Calu3 (cell line): ENCODE measurements around the gene VPS41. TPM values are rescaled to one million over a fixed set of nuclear protein-coding genes. Genes with fewer than 3 reads are reported as not detected.

ENCODE experiments used
- BruUV-seq: library from RNA; stranded (reverse); fragments of 400-500 nt; replicated peaks from 2 replicates; lab custom pipeline; 2021; lab: Mats Ljungman, UMichigan
- CTCF ChIA-PET: fragments of 300-600 bp; sonication (Branson Sonifier 250); formaldehyde crosslinking; loops from one replicate; lab custom pipeline; 2022; ENCODE audit warnings: antibody characterized with exemption; lab: Charles Lee
- DNase-seq: peaks from one replicate; pipeline ENCODE4 v3.0.0; 2022
- H3K27ac Mint-ChIP-seq: one replicate; pipeline ENCODE4 v1.8.0; 2022; ENCODE audit warnings: mixed read lengths; ENCODE audit not compliant: unreplicated experiment
- H3K27me3 Mint-ChIP-seq: one replicate; pipeline ENCODE4 v1.8.0; 2022; ENCODE audit warnings: mixed read lengths; ENCODE audit not compliant: unreplicated experiment
- H3K36me3 Mint-ChIP-seq: one replicate; pipeline ENCODE4 v1.8.0; 2022; ENCODE audit warnings: mild to moderate bottlenecking, moderate library complexity, mixed read lengths; ENCODE audit not compliant: insufficient read depth, unreplicated experiment
- H3K4me1 Mint-ChIP-seq: one replicate; pipeline ENCODE4 v1.8.0; 2022; ENCODE audit warnings: mild to moderate bottlenecking, low read depth, mixed read lengths; ENCODE audit not compliant: unreplicated experiment
- H3K4me3 Mint-ChIP-seq: one replicate; pipeline ENCODE4 v1.8.0; 2022; ENCODE audit warnings: mild to moderate bottlenecking, low read depth, moderate library complexity, mixed read lengths; ENCODE audit not compliant: unreplicated experiment
- H3K9me3 Mint-ChIP-seq: one replicate; pipeline ENCODE4 v1.8.0; 2022; ENCODE audit warnings: low read depth, mixed read lengths; ENCODE audit not compliant: unreplicated experiment
- intact Hi-C: fragments of 100-400 bp; cut with micrococcal nuclease; formaldehyde crosslinking; loops from one replicate; pipeline ENCODE4 v1.10.0; 2022; ENCODE audit not compliant: unreplicated experiment
- total RNA-seq: library from RNA; stranded (reverse); gene quantifications from 2 replicates; pipeline ENCODE4 v1.2.3, GENCODE V29; 2022
- TF ChIP-seq, protein P1 (sequence below): fragments of 200-600 bp; IDR thresholded peaks from one replicate; pipeline ENCODE4 v1.8.0; 2022; ENCODE audit warnings: antibody characterized with exemption; ENCODE audit not compliant: unreplicated experiment

The VPS41 gene
- total RNA-seq, 1 experiment from 2014 or later: 292 TPM

DNA sequence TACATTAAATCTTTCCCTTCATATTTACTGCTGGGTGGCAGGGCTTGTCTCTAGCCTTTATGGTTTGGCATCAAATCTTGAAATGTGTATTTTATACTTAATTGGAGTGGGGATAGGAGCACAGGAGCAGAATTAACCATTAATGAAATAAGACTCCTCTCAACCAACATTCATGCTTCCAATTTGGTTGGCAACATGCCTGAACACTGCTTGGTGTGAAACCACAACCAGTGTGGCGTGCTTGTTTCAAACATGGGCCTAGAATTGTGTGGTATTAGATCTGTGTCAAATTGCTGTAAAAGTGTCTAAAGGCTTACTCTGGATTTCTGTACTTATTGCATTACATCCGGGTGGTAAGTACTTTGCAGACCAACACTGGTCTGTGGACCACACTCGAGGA lies 25.1 kb upstream of the VPS41 start:
- CTCF ChIA-PET: no interaction called here
- Mint-ChIP-seq H3K4me1 (peaks cover 68% of the 10 kb centered on the region), H3K36me3 (peaks cover 11% of the 10 kb centered on the region), H3K9me3 (no peaks in the 10 kb centered on the region), H3K27ac (no peak overlapping the region), H3K4me3 (no peak overlapping the region), H3K27me3 (no peaks in the 10 kb centered on the region)
- TF ChIP-seq, protein P1, sequence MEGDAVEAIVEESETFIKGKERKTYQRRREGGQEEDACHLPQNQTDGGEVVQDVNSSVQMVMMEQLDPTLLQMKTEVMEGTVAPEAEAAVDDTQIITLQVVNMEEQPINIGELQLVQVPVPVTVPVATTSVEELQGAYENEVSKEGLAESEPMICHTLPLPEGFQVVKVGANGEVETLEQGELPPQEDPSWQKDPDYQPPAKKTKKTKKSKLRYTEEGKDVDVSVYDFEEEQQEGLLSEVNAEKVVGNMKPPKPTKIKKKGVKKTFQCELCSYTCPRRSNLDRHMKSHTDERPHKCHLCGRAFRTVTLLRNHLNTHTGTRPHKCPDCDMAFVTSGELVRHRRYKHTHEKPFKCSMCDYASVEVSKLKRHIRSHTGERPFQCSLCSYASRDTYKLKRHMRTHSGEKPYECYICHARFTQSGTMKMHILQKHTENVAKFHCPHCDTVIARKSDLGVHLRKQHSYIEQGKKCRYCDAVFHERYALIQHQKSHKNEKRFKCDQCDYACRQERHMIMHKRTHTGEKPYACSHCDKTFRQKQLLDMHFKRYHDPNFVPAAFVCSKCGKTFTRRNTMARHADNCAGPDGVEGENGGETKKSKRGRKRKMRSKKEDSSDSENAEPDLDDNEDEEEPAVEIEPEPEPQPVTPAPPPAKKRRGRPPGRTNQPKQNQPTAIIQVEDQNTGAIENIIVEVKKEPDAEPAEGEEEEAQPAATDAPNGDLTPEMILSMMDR: no peak
- no TSS peak for BruUV-seq
- intact Hi-C loops: loop anchor here (5.0 kb wide), 1 partner anchor 418 kb away; no protein-coding TSS in a partner anchor
- no peak for DNase-seq

DNA sequence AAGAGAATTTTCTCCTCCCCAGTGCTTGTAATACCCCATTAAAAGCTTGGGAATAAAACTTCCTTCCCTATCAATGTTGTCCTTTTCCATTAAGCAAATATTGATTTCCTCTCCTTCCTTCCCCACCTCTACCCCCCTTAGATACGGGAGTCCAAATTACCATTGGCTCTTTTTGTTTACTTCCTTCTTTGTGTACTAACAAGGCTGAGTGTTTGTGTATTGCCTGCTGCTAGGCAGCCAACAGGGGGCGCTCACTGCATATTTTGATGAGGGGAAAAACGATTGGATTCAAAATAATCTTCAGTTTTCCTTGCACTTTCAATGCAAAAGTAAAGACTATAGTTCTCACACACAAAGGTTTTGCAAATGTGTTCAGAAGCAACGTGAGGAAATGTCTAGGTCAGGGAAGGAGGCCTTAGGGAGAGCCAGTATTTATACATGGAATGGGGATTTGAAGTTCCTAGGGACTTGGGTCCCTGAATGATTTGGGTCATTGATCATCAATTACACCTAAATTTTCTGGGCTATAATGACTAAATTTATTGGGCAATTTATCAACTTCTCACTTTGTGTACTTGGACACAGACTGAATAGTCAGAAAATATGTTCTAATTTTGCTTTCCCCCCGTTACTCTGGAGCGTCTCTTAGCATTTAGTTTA lies 23.6 kb upstream of the VPS41 start:
- Mint-ChIP-seq H3K4me3 (peak overlapping the region; percentile 9), H3K27ac (peak overlapping the region; percentile 41), H3K9me3 (no peaks in the 10 kb centered on the region), H3K36me3 (peaks cover 11% of the 10 kb centered on the region), H3K4me1 (peaks cover 75% of the 10 kb centered on the region), H3K27me3 (no peaks in the 10 kb centered on the region)
- DNase-seq: peak; percentile 91
- intact Hi-C loops: loop anchor here (1.0 to 5.0 kb wide), 4 partner anchors 198 to 588 kb away; no protein-coding TSS in a partner anchor
- CTCF ChIA-PET: interaction anchor here (0.5 to 1.0 kb wide), 2 partner anchors 46 to 67 kb away, joined by 3 to 5 read pairs; no protein-coding TSS in a partner anchor
- TF ChIP-seq, protein P1: peak; percentile 97
- no TSS peak for BruUV-seq

DNA sequence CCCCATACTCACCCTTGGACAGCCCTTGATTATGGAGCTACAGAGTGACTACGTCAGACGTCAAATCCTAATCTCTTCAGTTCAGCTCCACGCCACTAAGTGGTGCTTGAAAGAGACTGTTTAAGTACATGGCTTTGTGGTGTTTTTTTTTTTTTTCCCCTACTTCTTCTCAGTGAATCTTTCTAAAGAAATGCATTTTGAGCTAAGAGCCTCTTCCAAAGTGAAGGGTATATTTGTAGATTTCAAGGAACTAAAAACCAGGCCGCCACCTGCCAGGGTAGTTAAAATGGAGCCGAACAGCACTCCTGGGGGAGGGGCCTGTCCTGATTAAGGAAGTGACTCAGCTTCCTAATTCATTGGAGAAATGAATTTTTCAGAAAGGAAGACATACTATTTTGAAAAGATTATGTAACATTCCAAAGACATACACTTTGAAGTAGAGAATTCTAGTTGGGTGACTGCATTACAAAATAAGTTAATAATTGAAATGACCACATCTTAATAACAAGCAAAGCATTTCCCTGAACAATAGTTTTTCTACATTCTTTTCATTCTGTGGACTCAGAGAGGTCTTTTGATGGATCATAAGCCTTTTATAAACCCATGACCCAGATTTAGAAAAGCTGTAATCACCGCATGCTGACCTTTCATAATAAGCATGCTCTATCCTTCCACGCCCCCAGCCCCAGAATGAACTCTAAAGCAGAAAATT lies 20.6 kb upstream of the VPS41 start:
- H3K27ac Mint-ChIP-seq: peak overlapping the region; percentile 84
- intact Hi-C loops: loop anchor here (1.0 to 5.0 kb wide), 4 partner anchors 66 to 423 kb away; no protein-coding TSS in a partner anchor
- no peaks in the 10 kb centered on the region for H3K9me3 Mint-ChIP-seq
- TF ChIP-seq, protein P1: peak; percentile 23
- H3K4me3 Mint-ChIP-seq: peak overlapping the region; percentile 8
- H3K36me3 Mint-ChIP-seq: peaks cover 11% of the 10 kb centered on the region
- BruUV-seq: no TSS peak
- peak; percentile 84 for DNase-seq
- peaks cover 59% of the 10 kb centered on the region for H3K4me1 Mint-ChIP-seq
- no peaks in the 10 kb centered on the region for H3K27me3 Mint-ChIP-seq
- CTCF ChIA-PET: interaction anchor here (0.6 to 1.8 kb wide), 9 partner anchors 15 to 604 kb away, joined by 3 to 11 read pairs (median 4); partner anchors contain the start of gene VPS41

DNA sequence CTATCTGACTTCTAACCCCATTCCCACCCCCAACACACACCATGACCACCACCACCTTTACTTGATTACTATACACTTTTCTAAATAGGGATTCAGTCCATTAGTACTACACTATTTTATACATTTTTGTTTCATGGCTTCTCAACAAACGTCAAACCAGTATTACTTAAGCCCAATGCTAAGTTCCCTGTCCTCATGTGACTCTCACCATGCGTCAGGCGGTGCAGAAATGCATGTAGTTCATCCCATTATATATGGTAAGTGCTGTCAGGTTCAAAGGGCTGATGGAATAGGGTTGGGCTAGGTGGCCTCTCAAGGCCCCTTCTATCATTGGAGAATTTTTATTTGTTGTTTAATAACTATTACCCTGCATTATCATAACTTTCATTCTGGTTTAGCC lies 19.5 kb upstream of the VPS41 start:
- H3K4me1 Mint-ChIP-seq: peaks cover 49% of the 10 kb centered on the region
- H3K27ac Mint-ChIP-seq: peak overlapping the region; percentile 84
- CTCF ChIA-PET: no interaction called here
- TF ChIP-seq, protein P1: no peak
- intact Hi-C loops: no loop called here
- peaks cover 11% of the 10 kb centered on the region for H3K36me3 Mint-ChIP-seq
- no TSS peak for BruUV-seq
- H3K9me3 Mint-ChIP-seq: no peaks in the 10 kb centered on the region
- DNase-seq: no peak
- no peak overlapping the region for H3K4me3 Mint-ChIP-seq
- H3K27me3 Mint-ChIP-seq: no peaks in the 10 kb centered on the region
